Transverse colon (tissue), 4 donors: ENCODE results near the gene POU6F1.

ENCODE experiments used
- EP300 ChIP-seq: sonication (generic); formaldehyde crosslinking; IDR thresholded peaks from one replicate; pipeline ENCODE4 v1.6.1; 2017; ENCODE audit warnings: antibody characterized with exemption, low read depth
- POLR2A ChIP-seq: fragments of 450-650 bp; IDR thresholded peaks from one replicate; pipeline ENCODE4 v1.6.1; 2016; ENCODE audit warnings: antibody characterized with exemption, mild to moderate bottlenecking, moderate library complexity
- POLR2AphosphoS5 ChIP-seq, 3 donors: sonication (generic); formaldehyde crosslinking; IDR thresholded peaks; one replicate each; pipeline ENCODE4 v1.6.1; 2016; ENCODE audit warnings: antibody characterized with exemption in 3 of 3
- TF ChIP-seq, protein P1 (sequence below), 5 experiments: fragments of 200-600 bp in 3 of 5; fragments of 450-650 bp in 2 of 5; sonication (generic) in 3 of 5; IDR thresholded peaks; 1 replicate in 2 of 5; 2 replicates in 3 of 5; pipeline ENCODE4 v1.5.1; 2016 to 2017; ENCODE audit warnings: antibody characterized with exemption in 5 of 5, inconsistent platforms in 3 of 5, mild to moderate bottlenecking in 2 of 5, moderate library complexity in 1 of 5

- TF ChIP-seq, protein P1, sequence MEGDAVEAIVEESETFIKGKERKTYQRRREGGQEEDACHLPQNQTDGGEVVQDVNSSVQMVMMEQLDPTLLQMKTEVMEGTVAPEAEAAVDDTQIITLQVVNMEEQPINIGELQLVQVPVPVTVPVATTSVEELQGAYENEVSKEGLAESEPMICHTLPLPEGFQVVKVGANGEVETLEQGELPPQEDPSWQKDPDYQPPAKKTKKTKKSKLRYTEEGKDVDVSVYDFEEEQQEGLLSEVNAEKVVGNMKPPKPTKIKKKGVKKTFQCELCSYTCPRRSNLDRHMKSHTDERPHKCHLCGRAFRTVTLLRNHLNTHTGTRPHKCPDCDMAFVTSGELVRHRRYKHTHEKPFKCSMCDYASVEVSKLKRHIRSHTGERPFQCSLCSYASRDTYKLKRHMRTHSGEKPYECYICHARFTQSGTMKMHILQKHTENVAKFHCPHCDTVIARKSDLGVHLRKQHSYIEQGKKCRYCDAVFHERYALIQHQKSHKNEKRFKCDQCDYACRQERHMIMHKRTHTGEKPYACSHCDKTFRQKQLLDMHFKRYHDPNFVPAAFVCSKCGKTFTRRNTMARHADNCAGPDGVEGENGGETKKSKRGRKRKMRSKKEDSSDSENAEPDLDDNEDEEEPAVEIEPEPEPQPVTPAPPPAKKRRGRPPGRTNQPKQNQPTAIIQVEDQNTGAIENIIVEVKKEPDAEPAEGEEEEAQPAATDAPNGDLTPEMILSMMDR (IDR thresholded peaks at IDR 0.05), result no peak
- no peak for TF ChIP-seq POLR2AphosphoS5 (IDR thresholded peaks at IDR 0.05)
- no peak for TF ChIP-seq POLR2A
- TF ChIP-seq EP300, result no peak
Measured at GRCh38 chr12:51177897-51178296, 40.0 kb downstream of the POU6F1 start.
